ENCODE measurements around the gene GRM8. TPM values are rescaled to one million over a fixed set of nuclear protein-coding genes. Genes with fewer than 3 reads are reported as not detected.

Gene GRM8
- total and polyA plus RNA-seq, 2 experiments from 2014 or later, result 0.92 to 1.3 TPM

DNA sequence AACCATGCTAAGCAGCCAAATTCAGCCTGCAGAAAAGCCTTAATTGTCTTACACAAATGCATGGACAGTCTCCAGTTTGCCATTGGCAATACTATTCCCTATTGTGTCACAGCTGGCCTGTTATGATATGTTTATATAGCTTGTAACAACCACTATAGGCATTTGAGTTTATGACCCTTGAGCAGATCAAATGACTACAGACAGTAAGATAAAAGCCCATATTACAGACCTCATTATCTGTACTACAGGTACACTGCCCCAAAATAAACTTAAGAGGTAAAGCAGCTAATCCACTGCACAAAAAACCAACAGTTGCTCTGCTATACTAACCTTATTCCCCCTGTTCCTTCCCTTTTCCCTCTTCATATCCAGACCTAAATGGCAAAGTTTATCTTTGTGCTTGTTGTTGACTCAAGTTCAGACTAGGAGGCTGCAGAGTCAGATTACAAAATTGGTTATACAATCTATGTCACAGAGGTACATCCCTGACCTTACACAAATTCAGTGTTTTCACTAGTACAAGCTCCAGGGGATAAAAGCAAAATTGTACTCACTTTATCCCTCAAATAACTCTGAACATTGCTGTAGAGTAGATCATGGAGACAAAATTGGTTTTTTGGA lies 218.4 kb downstream of the GRM8 start:
- Histone ChIP-seq H3K4me3 (no peak overlapping the region), H3K9me3 (ENCODE audit: low read depth) (no peaks in the 10 kb centered on the region), H3K27ac (no peak overlapping the region), H3K36me3 (no peaks in the 10 kb centered on the region), H3K27me3 (no peaks in the 10 kb centered on the region), H3K4me1 (ENCODE audit: low read depth) (no peaks in the 10 kb centered on the region)
- no peak for DNase-seq (ENCODE audit: low read depth in 1 of 2, low spot score in 1 of 2)
- TF ChIP-seq, protein P1, sequence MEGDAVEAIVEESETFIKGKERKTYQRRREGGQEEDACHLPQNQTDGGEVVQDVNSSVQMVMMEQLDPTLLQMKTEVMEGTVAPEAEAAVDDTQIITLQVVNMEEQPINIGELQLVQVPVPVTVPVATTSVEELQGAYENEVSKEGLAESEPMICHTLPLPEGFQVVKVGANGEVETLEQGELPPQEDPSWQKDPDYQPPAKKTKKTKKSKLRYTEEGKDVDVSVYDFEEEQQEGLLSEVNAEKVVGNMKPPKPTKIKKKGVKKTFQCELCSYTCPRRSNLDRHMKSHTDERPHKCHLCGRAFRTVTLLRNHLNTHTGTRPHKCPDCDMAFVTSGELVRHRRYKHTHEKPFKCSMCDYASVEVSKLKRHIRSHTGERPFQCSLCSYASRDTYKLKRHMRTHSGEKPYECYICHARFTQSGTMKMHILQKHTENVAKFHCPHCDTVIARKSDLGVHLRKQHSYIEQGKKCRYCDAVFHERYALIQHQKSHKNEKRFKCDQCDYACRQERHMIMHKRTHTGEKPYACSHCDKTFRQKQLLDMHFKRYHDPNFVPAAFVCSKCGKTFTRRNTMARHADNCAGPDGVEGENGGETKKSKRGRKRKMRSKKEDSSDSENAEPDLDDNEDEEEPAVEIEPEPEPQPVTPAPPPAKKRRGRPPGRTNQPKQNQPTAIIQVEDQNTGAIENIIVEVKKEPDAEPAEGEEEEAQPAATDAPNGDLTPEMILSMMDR (IDR thresholded peaks at IDR 0.05; ENCODE audit: low read depth, low read length), result no peak

DNA sequence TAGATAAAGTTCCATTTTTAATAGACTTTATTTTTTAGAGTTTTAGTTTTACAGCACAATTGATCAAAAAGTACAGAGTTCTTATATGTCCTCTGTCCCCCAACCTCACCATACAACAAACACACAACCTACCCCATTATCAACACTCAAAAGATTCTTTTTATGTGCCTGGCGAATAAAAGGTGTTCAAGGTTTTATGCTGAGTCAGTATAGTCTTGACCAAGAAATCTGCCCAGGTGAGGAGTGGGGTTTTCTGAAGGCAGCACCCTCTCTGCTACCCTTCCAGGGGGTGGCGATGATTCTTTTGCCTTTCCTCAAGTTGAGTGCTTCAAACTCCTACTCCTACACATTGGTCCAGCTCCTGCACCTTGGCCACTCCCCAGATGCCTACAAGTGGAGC lies 222.9 kb downstream of the GRM8 start:
- no peak for DNase-seq (ENCODE audit: low read depth in 1 of 2, low spot score in 1 of 2)
- no peaks in the 10 kb centered on the region for H3K9me3 ChIP-seq (ENCODE audit: low read depth)
- TF ChIP-seq, protein P1 (IDR thresholded peaks at IDR 0.05; ENCODE audit: low read depth, low read length), result no peak
- no peaks in the 10 kb centered on the region for H3K4me1 ChIP-seq (ENCODE audit: low read depth)
- H3K4me3 ChIP-seq, result no peak overlapping the region
- H3K36me3 ChIP-seq, result no peaks in the 10 kb centered on the region
- H3K27ac ChIP-seq, result no peak overlapping the region
- no peaks in the 10 kb centered on the region for H3K27me3 ChIP-seq

GRCh38 chr7:127021857-127022256 lies 230.9 kb downstream of the GRM8 start:
- no peaks in the 10 kb centered on the region for H3K4me1 ChIP-seq (ENCODE audit: low read depth)
- no peak overlapping the region for H3K4me3 ChIP-seq
- H3K27me3 ChIP-seq, result no peaks in the 10 kb centered on the region
- TF ChIP-seq, protein P1 (IDR thresholded peaks at IDR 0.05; ENCODE audit: low read depth, low read length), result no peak
- H3K9me3 ChIP-seq (ENCODE audit: low read depth), result no peaks in the 10 kb centered on the region
- no peak overlapping the region for H3K27ac ChIP-seq
- DNase-seq (ENCODE audit: low read depth in 1 of 2, low spot score in 1 of 2), result no peak
- no peaks in the 10 kb centered on the region for H3K36me3 ChIP-seq

DNA sequence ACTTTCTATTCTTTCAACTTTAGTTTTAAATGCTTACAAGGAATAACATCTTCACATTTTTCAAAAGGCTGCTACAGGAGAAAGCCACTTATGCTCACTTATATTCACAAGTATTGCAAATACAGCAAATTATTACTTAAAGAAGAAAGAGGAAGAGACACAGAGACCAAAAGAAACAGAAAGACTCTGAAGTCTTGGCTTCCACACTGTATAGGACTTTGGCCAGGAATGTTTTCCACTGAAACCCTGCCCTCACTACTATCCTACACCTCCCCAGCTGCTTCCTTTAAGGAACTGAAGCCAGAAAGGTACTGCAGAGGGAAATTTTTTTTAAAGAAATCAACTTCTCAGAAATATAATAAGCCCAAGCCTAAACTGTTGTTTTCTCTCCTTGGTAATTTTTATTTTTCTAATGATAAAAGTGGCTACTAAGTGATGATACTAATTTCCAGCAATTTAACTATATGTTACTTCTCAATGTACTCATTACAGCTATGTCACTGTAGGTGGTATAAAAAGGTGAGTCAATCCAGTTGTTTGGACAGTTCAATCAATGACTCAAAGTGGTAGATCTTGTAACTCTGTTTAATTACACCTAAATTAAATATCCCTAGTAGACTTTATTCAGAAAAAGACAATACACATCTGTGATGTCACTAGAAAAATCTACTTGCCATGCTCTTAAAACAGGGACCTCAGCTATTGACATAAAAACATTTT lies 231.6 kb downstream of the GRM8 start:
- TF ChIP-seq, protein P1 (IDR thresholded peaks at IDR 0.05; ENCODE audit: low read depth, low read length), result no peak
- Histone ChIP-seq H3K4me3 (no peak overlapping the region), H3K36me3 (no peaks in the 10 kb centered on the region), H3K4me1 (ENCODE audit: low read depth) (no peaks in the 10 kb centered on the region), H3K27ac (no peak overlapping the region), H3K9me3 (ENCODE audit: low read depth) (no peaks in the 10 kb centered on the region), H3K27me3 (no peaks in the 10 kb centered on the region)
- DNase-seq (ENCODE audit: low read depth in 1 of 2, low spot score in 1 of 2), result no peak

DNA sequence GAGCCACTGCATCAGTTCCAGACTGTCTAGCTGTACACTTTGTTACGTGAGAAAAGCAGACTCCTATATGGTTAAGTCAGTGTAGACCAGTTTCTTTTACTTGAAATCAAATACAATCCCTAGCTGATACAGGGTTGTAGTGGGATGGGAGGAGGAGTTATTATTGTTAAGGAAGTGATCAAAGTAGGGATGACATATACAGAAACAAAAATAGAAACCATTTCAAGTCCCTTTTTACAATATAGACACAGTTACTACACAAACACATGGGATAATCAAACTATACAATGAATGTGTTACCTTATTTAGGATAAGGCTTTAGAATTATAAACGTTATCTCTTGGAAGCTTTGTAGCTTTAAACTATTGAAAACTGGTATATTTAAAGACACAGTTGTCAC lies 233.9 kb downstream of the GRM8 start:
- no peaks in the 10 kb centered on the region for H3K9me3 ChIP-seq (ENCODE audit: low read depth)
- DNase-seq (ENCODE audit: low read depth in 1 of 2, low spot score in 1 of 2), result no peak
- H3K4me3 ChIP-seq, result no peak overlapping the region
- H3K36me3 ChIP-seq, result no peaks in the 10 kb centered on the region
- TF ChIP-seq, protein P1 (IDR thresholded peaks at IDR 0.05; ENCODE audit: low read depth, low read length), result no peak
- no peaks in the 10 kb centered on the region for H3K4me1 ChIP-seq (ENCODE audit: low read depth)
- no peak overlapping the region for H3K27ac ChIP-seq
- H3K27me3 ChIP-seq, result no peaks in the 10 kb centered on the region
